Gastroesophageal sphincter (tissue), 4 donors: ENCODE results near the gene PSMD4. TPM values are rescaled to one million over a fixed set of nuclear protein-coding genes. Genes with fewer than 3 reads are reported as not detected.

ENCODE experiments used
- ATAC-seq: fragments of 150-250 bp; one replicate; pipeline ENCODE4 v1.9.1; 2016; ENCODE audit warnings: mild to moderate bottlenecking, moderate library complexity
- H3K27ac ChIP-seq, 4 donors: fragments of 200-600 bp; sonication (generic) in 3 of 4; 1 replicate in 3 of 4; 2 replicates in 1 of 4; pipeline ENCODE4 v1.5.1; 2016 to 2019
- H3K27me3 ChIP-seq: fragments of 200-600 bp; sonication (generic); one replicate; pipeline ENCODE4 v1.5.1; 2019
- H3K36me3 ChIP-seq, 2 donors: fragments of 200-600 bp; sonication (generic); one replicate each; pipeline ENCODE4 v1.5.1; 2019; ENCODE audit warnings: control low read depth in 1 of 2
- H3K4me1 ChIP-seq, 3 donors: fragments of 200-600 bp; sonication (generic); 1 replicate in 2 of 3; 2 replicates in 1 of 3; pipeline ENCODE4 v1.5.1; 2016 to 2019; ENCODE audit warnings: control low read depth in 2 of 3
- H3K4me3 ChIP-seq, 2 donors: fragments of 200-600 bp; sonication (generic); one replicate each; pipeline ENCODE4 v1.5.1; 2019; ENCODE audit warnings: mild to moderate bottlenecking in 1 of 2, moderate library complexity in 1 of 2
- H3K9me3 ChIP-seq, 3 donors: fragments of 200-600 bp; sonication (generic); one replicate each; pipeline ENCODE4 v1.5.1; 2017 to 2019; ENCODE audit warnings: control low read depth in 2 of 3
- EP300 ChIP-seq: sonication (generic); formaldehyde crosslinking; IDR thresholded peaks from one replicate; pipeline ENCODE4 v1.6.1; 2017; ENCODE audit warnings: antibody characterized with exemption, mild to moderate bottlenecking
- POLR2A ChIP-seq, 2 donors: fragments of 450-650 bp; IDR thresholded peaks; one replicate each; pipeline ENCODE4 v1.6.1; 2017; ENCODE audit warnings: antibody characterized with exemption in 2 of 2, mild to moderate bottlenecking in 2 of 2, moderate library complexity in 1 of 2
- POLR2AphosphoS5 ChIP-seq: sonication (generic); formaldehyde crosslinking; IDR thresholded peaks from one replicate; pipeline ENCODE4 v1.6.1; 2017; ENCODE audit warnings: antibody characterized with exemption
- WGBS, 2 donors: methylation state at CpG; one replicate each; pipeline ENCODE4 v1.1.5; 2018; ENCODE audit warnings: low coverage in 1 of 2; 5-methylcytosine and 5-hydroxymethylcytosine counted together
- small RNA-seq, 4 donors: library from RNA; depleted of rRNA; stranded (forward); fragments of <200 nt; gene quantifications; one replicate each; pipeline ENCODE3, GENCODE V24; 2016
- total RNA-seq, 4 donors: library from RNA; depleted of rRNA; stranded (reverse); fragments of >200 nt; gene quantifications; one replicate each; pipeline ENCODE4 v1.1.0, GENCODE V29; 2016
- TF ChIP-seq, protein P1 (sequence below), 4 experiments: fragments of 200-600 bp in 2 of 4; fragments of 450-650 bp in 2 of 4; sonication (generic) in 1 of 4; IDR thresholded peaks; one replicate each; pipeline ENCODE4 v1.5.1; 2017 to 2019; ENCODE audit warnings: antibody characterized with exemption in 4 of 4, mild to moderate bottlenecking in 2 of 4, moderate library complexity in 2 of 4

Gene PSMD4
- total RNA-seq, 4 donors from 2014 or later: 163 to 184 (median 171) TPM

DNA sequence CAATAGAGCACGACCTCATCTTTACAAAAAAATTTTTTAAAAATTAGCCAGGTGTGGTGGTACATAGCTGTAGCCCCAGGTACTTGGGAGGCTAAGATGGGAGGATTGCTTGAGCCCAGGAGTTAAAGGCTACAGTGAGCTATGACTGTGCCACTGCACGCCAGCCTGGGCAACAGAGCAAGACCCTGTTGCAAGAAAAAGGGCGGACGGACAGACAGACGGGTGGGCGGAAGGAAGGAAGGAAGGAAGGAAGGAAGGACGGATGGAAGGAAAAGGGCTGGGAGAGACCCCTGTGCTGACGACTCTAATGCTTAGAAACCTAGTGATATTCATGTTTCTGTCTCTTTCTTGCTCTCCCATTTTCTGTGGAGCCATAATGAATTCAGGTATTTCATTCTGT lies 58.3 kb downstream of the PSMD4 start:
- H3K9me3 ChIP-seq: no peaks in the 10 kb centered on the region
- TF ChIP-seq POLR2A (IDR thresholded peaks at IDR 0.05): no peak
- no peaks in the 10 kb centered on the region for H3K27me3 ChIP-seq
- peak overlapping the region in 3 of 4 donors; percentile 79 to 84 (median 82) for H3K27ac ChIP-seq
- H3K36me3 ChIP-seq: peaks cover 0 to 96% of the 10 kb centered on the region in 2 donors
- WGBS, 2 donors: 82 to 89% methylated on average over 3 to 8 of the region's 8 CpGs
- no peak for ATAC-seq
- peaks cover 25 to 82% (median 38%) of the 10 kb centered on the region in 3 donors for H3K4me1 ChIP-seq
- H3K4me3 ChIP-seq: no peak overlapping the region

DNA sequence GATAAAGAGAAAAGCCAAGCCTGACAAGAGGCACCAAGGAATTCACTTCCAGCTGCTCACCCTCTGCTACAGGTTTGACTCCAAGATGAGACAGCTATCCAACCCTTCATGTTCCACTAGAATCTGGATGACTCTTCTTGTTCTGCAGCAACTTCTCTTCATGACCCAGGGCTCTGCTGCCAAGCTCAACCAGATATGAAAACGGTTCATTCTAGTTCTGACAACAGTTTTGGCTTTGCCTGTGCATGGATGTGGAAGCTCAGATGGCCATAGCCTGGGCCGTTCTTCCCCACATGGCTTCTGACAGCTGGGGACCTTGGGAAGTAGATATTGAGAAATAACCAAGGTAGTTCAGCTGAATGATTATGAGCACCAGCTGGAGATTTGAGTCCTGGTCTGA lies 59.0 kb downstream of the PSMD4 start:
- TF ChIP-seq POLR2AphosphoS5 (peak; percentile 40), EP300 (no peak)
- H3K36me3 ChIP-seq: peaks cover 0 to 96% of the 10 kb centered on the region in 2 donors
- WGBS, 2 donors: 50 to 60% methylated on average over 1 to 2 of the region's 2 CpGs
- peak overlapping the region in 3 of 4 donors; percentile 79 to 84 (median 82) for H3K27ac ChIP-seq
- ATAC-seq: peak; percentile 31
- no peak overlapping the region for H3K4me3 ChIP-seq
- H3K27me3 ChIP-seq: no peaks in the 10 kb centered on the region
- no peaks in the 10 kb centered on the region for H3K9me3 ChIP-seq
- H3K4me1 ChIP-seq: peaks cover 25 to 79% (median 38%) of the 10 kb centered on the region in 3 donors

DNA sequence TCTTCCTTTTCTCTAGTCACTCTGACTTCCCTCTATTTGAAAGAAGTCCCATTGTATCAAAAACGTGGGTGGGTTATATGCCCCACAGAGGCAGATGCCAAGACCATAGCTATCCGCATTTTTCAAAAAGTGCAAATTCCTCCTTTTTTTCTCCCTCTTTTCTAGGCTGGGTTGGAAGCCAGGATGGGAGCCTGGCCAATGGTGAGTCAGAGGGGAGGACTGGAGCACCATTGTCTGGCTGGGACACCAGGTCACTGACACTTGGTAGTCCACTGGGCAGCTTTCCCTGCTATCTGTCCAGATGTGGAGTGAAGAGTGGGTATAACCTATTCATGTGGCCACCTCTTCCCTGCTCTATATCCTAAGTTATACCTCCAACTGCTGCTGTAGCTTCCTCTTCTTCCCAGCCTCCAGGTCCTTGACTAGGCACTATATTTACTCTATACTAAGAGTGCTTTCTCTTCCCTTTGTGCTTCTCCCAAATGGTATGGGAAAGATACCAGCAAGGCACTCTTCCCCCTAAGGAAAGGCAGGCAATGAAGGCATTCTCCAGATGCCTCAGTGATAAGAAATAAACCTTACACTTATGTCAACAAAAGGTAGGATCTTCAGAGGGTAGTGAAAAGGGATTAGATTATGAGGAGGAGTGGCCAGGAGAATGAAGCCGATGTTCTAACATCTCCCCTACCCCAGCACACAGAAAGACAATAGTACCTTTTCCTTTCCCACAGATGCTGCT lies 59.8 kb downstream of the PSMD4 start:
- ATAC-seq: peak; percentile 72
- Histone ChIP-seq H3K36me3 (peaks cover 0 to 96% of the 10 kb centered on the region in 2 donors), H3K27ac (peak overlapping the region in 3 of 4 donors; percentile 79 to 84 (median 82))

DNA sequence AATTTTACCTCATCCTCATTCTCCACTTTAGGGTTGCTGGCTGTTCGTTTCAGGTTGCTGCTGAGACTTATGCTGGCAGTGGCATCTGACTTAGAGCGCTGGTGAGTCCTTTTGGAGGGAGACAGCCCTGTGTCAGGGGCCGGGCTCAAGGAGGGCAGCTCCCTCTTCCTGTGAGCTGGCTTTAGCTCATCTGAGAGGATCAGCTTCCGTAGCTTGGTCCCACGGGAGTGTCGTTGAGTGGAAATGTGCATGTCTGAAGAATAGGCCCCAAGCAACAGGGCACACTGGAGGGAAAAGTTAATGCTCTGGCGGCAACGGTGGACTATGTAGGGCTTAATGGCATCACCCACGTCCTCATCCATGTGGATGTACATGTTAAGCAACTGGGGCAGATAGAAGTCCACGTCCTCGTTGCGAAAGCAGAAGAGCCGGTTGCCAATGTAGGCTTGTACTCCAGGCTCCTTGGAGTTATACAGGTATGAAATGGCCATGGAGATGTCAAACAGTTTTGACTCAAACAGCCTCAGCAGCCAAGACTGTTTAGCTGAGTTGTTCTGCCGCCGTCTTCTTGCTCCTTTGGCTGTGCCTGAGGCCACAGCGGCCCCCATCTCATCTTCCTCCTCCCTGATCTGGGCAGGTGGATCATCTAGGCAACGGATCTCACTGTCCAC lies 61.2 kb downstream of the PSMD4 start:
- H3K4me1 ChIP-seq: peaks cover 21 to 79% (median 26%) of the 10 kb centered on the region in 3 donors
- no peak for TF ChIP-seq POLR2A (IDR thresholded peaks at IDR 0.05)
- TF ChIP-seq EP300: no peak
- no peak for TF ChIP-seq POLR2AphosphoS5
- TF ChIP-seq, protein P1, sequence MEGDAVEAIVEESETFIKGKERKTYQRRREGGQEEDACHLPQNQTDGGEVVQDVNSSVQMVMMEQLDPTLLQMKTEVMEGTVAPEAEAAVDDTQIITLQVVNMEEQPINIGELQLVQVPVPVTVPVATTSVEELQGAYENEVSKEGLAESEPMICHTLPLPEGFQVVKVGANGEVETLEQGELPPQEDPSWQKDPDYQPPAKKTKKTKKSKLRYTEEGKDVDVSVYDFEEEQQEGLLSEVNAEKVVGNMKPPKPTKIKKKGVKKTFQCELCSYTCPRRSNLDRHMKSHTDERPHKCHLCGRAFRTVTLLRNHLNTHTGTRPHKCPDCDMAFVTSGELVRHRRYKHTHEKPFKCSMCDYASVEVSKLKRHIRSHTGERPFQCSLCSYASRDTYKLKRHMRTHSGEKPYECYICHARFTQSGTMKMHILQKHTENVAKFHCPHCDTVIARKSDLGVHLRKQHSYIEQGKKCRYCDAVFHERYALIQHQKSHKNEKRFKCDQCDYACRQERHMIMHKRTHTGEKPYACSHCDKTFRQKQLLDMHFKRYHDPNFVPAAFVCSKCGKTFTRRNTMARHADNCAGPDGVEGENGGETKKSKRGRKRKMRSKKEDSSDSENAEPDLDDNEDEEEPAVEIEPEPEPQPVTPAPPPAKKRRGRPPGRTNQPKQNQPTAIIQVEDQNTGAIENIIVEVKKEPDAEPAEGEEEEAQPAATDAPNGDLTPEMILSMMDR (IDR thresholded peaks at IDR 0.05): no peak
- no peaks in the 10 kb centered on the region for H3K27me3 ChIP-seq
- H3K4me3 ChIP-seq: no peak overlapping the region
- no peak for ATAC-seq
- peaks cover 0 to 94% of the 10 kb centered on the region in 2 donors for H3K36me3 ChIP-seq
- WGBS, 2 donors: 72% methylated on average over 7 of the region's 17 CpGs; no CpG with 5 or more reads in 1 of the 2 donors
- H3K27ac ChIP-seq: peak overlapping the region in 1 of 4 donors; percentile 40
- no peaks in the 10 kb centered on the region for H3K9me3 ChIP-seq

More for the DNA sequence above, 59.8 kb downstream of the PSMD4 start:
- TF ChIP-seq POLR2A (IDR thresholded peaks at IDR 0.05) (no peak), POLR2AphosphoS5 (peak; percentile 77)
- Histone ChIP-seq H3K4me3 (no peak overlapping the region), H3K27me3 (no peaks in the 10 kb centered on the region), H3K9me3 (no peaks in the 10 kb centered on the region), H3K4me1 (peaks cover 25 to 79% (median 38%) of the 10 kb centered on the region in 3 donors)
- 26 to 29% methylated on average over 3 of the region's 3 CpGs for WGBS, 2 donors

Small RNA genes within 50 kb of the gene (small RNA-seq; reads per million reads assigned to genes)
- gene RN7SL444P: 0 reads per million in 4 donors

Other genes starting within 250 kb of the PSMD4 start
- 10 to 100 TPM; 21.2 to 39.2 (median 33.2) TPM for gene MINDY1, start 247.8 kb upstream of the PSMD4 start, total RNA-seq
- 10 to 100 TPM; 24.2 to 28.9 (median 26.7) TPM for gene PRUNE1, start 246.3 kb upstream of the PSMD4 start, total RNA-seq
- gene BNIPL, start 218.1 kb upstream of the PSMD4 start, total RNA-seq: 1 to 10 TPM in 1 of 4 donors, under 1 TPM in 3; 0.13 to 6.1 (median 0.70) TPM
- 1 to 10 TPM; 3.7 to 9.8 (median 7.0) TPM for gene C1orf56, start 207.0 kb upstream of the PSMD4 start, total RNA-seq
- 10 to 100 TPM; 51.2 to 56.0 (median 54.4) TPM for gene CDC42SE1, start 195.1 kb upstream of the PSMD4 start, total RNA-seq
- 1 to 10 TPM in 2 of 4 donors, under 1 TPM in 2; 0.16 to 1.8 (median 1.1) TPM for gene MLLT11, start 194.3 kb upstream of the PSMD4 start, total RNA-seq
- gene GABPB2, start 184.0 kb upstream of the PSMD4 start, total RNA-seq: 10 to 100 TPM; 20.6 to 28.5 (median 21.6) TPM
- 10 to 100 TPM in 1 of 4 donors, 1 to 10 TPM in 3; 6.1 to 13.9 (median 8.0) TPM for gene SEMA6C, start 108.1 kb upstream of the PSMD4 start, total RNA-seq
- 1 to 10 TPM in 3 of 4 donors, under 1 TPM in 1; 0.85 to 7.2 (median 4.4) TPM for gene TNFAIP8L2, start 98.1 kb upstream of the PSMD4 start, total RNA-seq
- 10 to 100 TPM; 14.0 to 28.6 (median 14.4) TPM for gene LYSMD1, start 88.8 kb upstream of the PSMD4 start, total RNA-seq
- 10 to 100 TPM; 18.7 to 32.0 (median 25.6) TPM for gene SCNM1, start 88.6 kb upstream of the PSMD4 start, total RNA-seq
- 1 to 10 TPM in 1 of 4 donors, not detected in 3; 2.2 TPM for gene TMOD4, start 78.8 kb upstream of the PSMD4 start, total RNA-seq
- gene VPS72, start 64.5 kb upstream of the PSMD4 start, total RNA-seq: 10 to 100 TPM; 46.4 to 82.0 (median 66.5) TPM
- 10 to 100 TPM; 42.8 to 80.1 (median 49.9) TPM for gene PIP5K1A, start 56.2 kb upstream of the PSMD4 start, total RNA-seq
- 10 to 100 TPM; 18.4 to 27.6 (median 24.4) TPM for gene ZNF687, start 27.6 kb downstream of the PSMD4 start, total RNA-seq
- 100 to 1,000 TPM in 2 of 4 donors, 10 to 100 TPM in 2; 95.0 to 104 (median 97.9) TPM for gene PI4KB, start 72.7 kb downstream of the PSMD4 start, total RNA-seq
- 10 to 100 TPM; 32.6 to 66.1 (median 44.5) TPM for gene RFX5, start 92.5 kb downstream of the PSMD4 start, total RNA-seq
- gene SELENBP1, start 118.0 kb downstream of the PSMD4 start, total RNA-seq: 100 to 1,000 TPM in 2 of 4 donors, 10 to 100 TPM in 2; 52.8 to 251 (median 109) TPM
- 100 to 1,000 TPM; 192 to 245 (median 232) TPM for gene PSMB4, start 144.8 kb downstream of the PSMD4 start, total RNA-seq
- gene POGZ, start 204.8 kb downstream of the PSMD4 start, total RNA-seq: 10 to 100 TPM; 25.8 to 68.2 (median 47.3) TPM